Measurements from ENCODE around the gene PAQR9. TPM values are rescaled to one million over a fixed set of nuclear protein-coding genes. Genes with fewer than 3 reads are reported as not detected.

Gene PAQR9
- total RNA-seq, 1 donor from 2014 or later = not detected

DNA sequence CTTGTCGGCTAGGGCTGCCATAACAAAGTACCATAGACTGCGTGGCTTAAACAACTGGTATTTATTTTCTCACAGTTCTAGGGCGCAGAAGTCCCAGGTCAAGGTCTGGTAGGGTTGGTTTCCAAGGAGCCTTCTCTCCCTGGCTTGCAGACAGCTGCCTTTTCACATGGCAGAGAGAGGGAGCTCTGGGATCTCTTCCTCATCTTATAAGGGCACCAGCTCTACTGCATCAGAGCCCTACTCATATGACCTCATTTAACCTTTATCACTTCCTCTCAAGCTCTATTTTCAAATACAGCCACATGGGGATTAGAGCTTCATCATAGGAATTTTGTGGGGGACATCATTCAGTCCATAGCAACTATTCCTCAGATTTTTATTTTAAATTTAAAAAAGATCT is 17.6 kb upstream of the PAQR9 start:
- no peak overlapping the region for H3K4me3 ChIP-seq
- H3K9me3 ChIP-seq = no peaks in the 10 kb centered on the region
- H3K36me3 ChIP-seq = no peaks in the 10 kb centered on the region
- no peaks in the 10 kb centered on the region for H3K4me1 ChIP-seq
- intact Hi-C loops (cut with DNase I) = loop anchor here (10.0 kb wide), 1 partner anchor 396 kb away; no protein-coding TSS in a partner anchor
- ATAC-seq = peak; percentile 63
- H3K27me3 ChIP-seq = no peaks in the 10 kb centered on the region
- DNase-seq = no peak
- TF ChIP-seq, protein P1, sequence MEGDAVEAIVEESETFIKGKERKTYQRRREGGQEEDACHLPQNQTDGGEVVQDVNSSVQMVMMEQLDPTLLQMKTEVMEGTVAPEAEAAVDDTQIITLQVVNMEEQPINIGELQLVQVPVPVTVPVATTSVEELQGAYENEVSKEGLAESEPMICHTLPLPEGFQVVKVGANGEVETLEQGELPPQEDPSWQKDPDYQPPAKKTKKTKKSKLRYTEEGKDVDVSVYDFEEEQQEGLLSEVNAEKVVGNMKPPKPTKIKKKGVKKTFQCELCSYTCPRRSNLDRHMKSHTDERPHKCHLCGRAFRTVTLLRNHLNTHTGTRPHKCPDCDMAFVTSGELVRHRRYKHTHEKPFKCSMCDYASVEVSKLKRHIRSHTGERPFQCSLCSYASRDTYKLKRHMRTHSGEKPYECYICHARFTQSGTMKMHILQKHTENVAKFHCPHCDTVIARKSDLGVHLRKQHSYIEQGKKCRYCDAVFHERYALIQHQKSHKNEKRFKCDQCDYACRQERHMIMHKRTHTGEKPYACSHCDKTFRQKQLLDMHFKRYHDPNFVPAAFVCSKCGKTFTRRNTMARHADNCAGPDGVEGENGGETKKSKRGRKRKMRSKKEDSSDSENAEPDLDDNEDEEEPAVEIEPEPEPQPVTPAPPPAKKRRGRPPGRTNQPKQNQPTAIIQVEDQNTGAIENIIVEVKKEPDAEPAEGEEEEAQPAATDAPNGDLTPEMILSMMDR (IDR thresholded peaks at IDR 0.05) = no peak
- H3K27ac ChIP-seq = no peak overlapping the region

DNA sequence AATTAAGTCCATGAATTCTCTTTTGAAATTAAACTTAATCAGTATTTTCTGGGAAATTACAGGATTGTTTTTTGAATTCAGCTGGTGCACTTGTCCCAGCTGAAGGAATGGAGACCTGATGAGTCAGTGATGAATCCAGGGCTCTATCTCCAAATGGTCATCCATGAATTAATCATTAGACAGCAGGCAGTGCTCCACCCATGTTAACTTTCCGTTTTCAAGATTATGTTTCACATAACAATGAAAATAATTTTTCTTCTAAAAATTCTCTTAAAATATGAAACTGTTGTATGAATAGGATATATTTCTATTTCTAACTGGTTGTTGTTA is 13.9 kb upstream of the PAQR9 start:
- Histone ChIP-seq H3K36me3 (no peaks in the 10 kb centered on the region), H3K27ac (no peak overlapping the region), H3K9me3 (no peaks in the 10 kb centered on the region), H3K4me3 (no peak overlapping the region), H3K4me1 (no peaks in the 10 kb centered on the region), H3K27me3 (no peaks in the 10 kb centered on the region)
- ATAC-seq = no peak
- TF ChIP-seq, protein P1 (IDR thresholded peaks at IDR 0.05) = no peak
- no peak for DNase-seq
- intact Hi-C loops (cut with DNase I) = no loop called here

DNA sequence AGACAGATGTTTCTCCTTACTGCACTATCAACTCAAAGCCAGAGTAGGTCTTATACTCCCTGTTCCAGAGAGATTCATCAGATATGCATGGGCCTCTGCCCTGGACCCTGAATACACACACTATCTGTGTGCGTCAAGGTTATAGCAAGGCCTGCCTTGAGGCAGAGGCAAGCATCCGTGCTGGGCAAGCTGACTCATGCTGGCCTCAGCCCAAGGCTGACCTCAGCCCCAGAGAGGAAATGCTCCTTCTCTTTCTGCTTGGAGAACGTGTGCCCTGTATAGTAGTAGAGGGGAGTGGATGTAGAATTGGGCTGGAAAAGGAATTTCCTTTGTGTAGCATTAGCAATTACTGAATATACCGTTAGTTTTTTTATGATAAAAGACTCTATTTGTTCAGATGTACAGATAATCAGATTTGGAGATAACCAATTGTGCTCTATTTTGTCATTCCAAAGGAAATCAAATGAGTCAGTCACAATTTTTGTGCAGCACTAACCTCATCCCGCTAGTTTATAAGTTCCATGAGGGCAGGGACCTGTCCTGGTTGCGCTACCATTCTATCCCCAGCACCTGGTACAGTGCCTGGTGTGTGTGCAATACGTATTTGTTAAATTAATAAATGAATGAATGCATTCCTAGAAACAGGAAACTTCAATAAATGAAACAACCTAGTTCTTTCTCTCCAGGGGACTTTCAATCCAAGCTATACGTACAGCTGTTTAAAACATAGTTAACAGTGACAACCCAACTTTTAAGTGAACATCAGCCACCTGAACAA is 13.3 kb upstream of the PAQR9 start:
- ATAC-seq (peak; percentile 92), DNase-seq (peak; percentile 79)
- Histone ChIP-seq H3K9me3 (no peaks in the 10 kb centered on the region), H3K4me3 (no peak overlapping the region), H3K4me1 (no peaks in the 10 kb centered on the region), H3K27me3 (no peaks in the 10 kb centered on the region), H3K36me3 (no peaks in the 10 kb centered on the region), H3K27ac (no peak overlapping the region)
- TF ChIP-seq, protein P1 (IDR thresholded peaks at IDR 0.05) = no peak
- intact Hi-C loops (cut with DNase I) = no loop called here

DNA sequence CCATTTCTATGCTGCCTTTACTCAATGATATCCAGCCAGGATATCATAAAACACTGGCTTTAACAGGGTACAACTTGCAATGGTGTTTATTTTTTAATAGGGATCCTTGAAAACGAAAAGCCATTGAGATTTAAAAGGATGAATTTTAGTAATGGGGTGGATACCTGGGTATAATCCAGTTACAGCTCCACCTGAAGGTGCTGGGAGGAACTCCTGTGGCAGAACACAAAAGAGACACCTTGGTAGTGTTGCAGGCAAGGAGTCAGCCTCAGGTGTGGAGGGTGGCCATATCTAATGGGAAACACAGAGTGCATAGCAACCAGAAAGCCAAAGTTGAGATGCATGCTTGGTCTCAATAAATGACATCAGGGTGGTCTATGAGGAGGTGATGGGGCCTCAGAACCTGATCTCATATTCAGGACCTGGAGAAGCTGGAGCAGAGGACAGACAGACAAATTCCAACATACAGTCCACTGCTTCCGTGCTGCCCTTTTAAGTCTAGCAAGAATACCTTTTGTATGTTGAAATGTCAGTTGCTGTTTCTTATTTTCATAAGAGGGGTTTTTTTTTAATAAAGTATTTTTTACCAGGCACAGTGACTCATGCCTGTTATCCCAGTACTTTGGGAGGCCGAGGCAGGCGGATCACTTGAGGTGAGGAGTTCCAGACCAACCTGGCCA is 12.0 kb upstream of the PAQR9 start:
- intact Hi-C loops (cut with DNase I) = no loop called here
- no peak for DNase-seq
- no peak overlapping the region for H3K27ac ChIP-seq
- ATAC-seq = no peak
- H3K9me3 ChIP-seq = no peaks in the 10 kb centered on the region
- H3K4me1 ChIP-seq = no peaks in the 10 kb centered on the region
- no peak overlapping the region for H3K4me3 ChIP-seq
- no peaks in the 10 kb centered on the region for H3K36me3 ChIP-seq
- TF ChIP-seq, protein P1 (IDR thresholded peaks at IDR 0.05) = no peak
- H3K27me3 ChIP-seq = no peaks in the 10 kb centered on the region

DNA sequence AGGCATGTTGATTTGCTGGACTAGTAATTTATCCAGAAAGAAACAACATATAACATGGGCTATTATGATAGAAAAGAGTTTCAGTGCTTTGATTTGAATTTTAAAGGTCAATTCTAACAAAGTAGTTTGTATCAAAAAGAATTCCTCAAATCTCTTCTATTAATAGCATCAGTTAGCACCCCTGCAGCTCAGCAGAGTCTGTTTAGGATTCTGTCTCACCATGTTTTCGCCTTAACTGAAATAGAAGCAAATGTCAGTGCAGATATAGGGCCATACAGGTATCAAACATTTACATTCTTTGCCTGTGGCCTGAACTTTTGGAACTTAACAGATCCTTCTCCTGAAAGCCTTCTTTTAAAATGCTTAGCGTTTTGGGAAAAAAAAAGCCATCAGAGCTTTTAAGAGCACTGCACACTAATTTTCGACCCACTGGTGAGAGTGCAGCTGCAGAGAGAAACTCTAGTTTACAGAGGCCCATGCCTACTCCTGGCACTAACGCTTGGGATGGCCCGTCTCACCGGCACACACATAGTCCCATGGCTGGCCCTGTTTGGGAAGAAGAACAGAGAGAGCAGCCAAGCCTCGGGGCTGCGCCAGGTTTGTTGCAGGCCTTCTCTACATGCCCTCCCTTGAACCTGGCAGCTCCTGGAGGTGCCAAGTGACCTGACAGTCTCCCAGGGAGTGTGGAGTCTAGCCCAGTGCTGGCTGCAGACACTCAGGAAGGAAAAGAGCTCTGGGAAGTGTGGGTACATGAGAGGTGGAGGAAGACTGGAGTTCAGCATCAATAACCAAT is 9.9 kb upstream of the PAQR9 start:
- Histone ChIP-seq H3K9me3 (no peaks in the 10 kb centered on the region), H3K36me3 (no peaks in the 10 kb centered on the region), H3K27ac (no peak overlapping the region), H3K4me3 (no peak overlapping the region), H3K4me1 (no peaks in the 10 kb centered on the region), H3K27me3 (no peaks in the 10 kb centered on the region)
- no peak for DNase-seq
- TF ChIP-seq, protein P1 (IDR thresholded peaks at IDR 0.05) = no peak
- no peak for ATAC-seq
- intact Hi-C loops (cut with DNase I) = no loop called here

Measured in upper lobe of right lung (tissue), 1 donor.